KMS-11 (cell line): ENCODE measurements around the gene HK1.

Source experiments
- H2AFZ ChIP-seq: fragments of 200-600 bp; sonication (generic); 2 replicates; pipeline ENCODE4 v1.6.1; 2016; ENCODE audit warnings: antibody characterized with exemption, mixed run types, low read depth
- H3K27ac ChIP-seq: fragments of 200-600 bp; sonication (generic); 2 replicates; pipeline ENCODE4 v1.6.1; 2016; ENCODE audit warnings: mild to moderate bottlenecking, mixed run types
- H3K27me3 ChIP-seq: fragments of 200-600 bp; sonication (generic); 2 replicates; pipeline ENCODE4 v1.6.1; 2017; ENCODE audit warnings: mild to moderate bottlenecking, low read depth, mixed run types, moderate library complexity; ENCODE audit not compliant: insufficient read depth
- H3K36me3 ChIP-seq: fragments of 200-600 bp; sonication (generic); 2 replicates; pipeline ENCODE4 v1.6.1; 2017; ENCODE audit warnings: mild to moderate bottlenecking, mixed run types; ENCODE audit not compliant: insufficient read depth
- H3K4me1 ChIP-seq: fragments of 200-600 bp; sonication (generic); 2 replicates; pipeline ENCODE4 v1.6.1; 2016; ENCODE audit warnings: mild to moderate bottlenecking, low read depth, mixed run types; ENCODE audit not compliant: poor library complexity, severe bottlenecking
- H3K4me2 ChIP-seq: fragments of 200-600 bp; sonication (generic); 2 replicates; pipeline ENCODE4 v1.7.0; 2016; ENCODE audit warnings: mild to moderate bottlenecking, mixed run types
- H3K4me3 ChIP-seq: fragments of 200-600 bp; sonication (generic); IDR thresholded peaks from 2 replicates; pipeline ENCODE4 v1.6.1; 2017; ENCODE audit warnings: low read depth, low read length, mixed read lengths; ENCODE audit not compliant: insufficient read depth
- H3K79me2 ChIP-seq: fragments of 200-600 bp; sonication (generic); 2 replicates; pipeline ENCODE4 v1.6.1; 2016; ENCODE audit warnings: low read depth, mixed run types; ENCODE audit not compliant: insufficient read depth
- H3K9ac ChIP-seq: fragments of 200-600 bp; sonication (generic); 2 replicates; pipeline ENCODE4 v1.6.1; 2016; ENCODE audit warnings: mild to moderate bottlenecking, mixed run types
- H4K20me1 ChIP-seq: fragments of 200-600 bp; sonication (generic); 2 replicates; pipeline ENCODE4 v1.6.1; 2016; ENCODE audit warnings: mild to moderate bottlenecking, mixed run types; ENCODE audit not compliant: insufficient read depth
- TF ChIP-seq, protein P1 (sequence below): fragments of 200-600 bp; sonication (generic); conservative IDR thresholded peaks from 2 replicates; pipeline ENCODE4 v1.6.1; 2017; ENCODE audit warnings: low read depth, mild to moderate bottlenecking, antibody characterized with exemption, low read length, moderate library complexity, mixed read lengths

Gene HK1

GRCh38 chr10:69414036-69415018 is 136.0 kb downstream of the HK1 start:
- H3K79me2 ChIP-seq: no peaks in the 10 kb centered on the region
- peaks cover 4% of the 10 kb centered on the region for H3K4me1 ChIP-seq
- TF ChIP-seq, protein P1, sequence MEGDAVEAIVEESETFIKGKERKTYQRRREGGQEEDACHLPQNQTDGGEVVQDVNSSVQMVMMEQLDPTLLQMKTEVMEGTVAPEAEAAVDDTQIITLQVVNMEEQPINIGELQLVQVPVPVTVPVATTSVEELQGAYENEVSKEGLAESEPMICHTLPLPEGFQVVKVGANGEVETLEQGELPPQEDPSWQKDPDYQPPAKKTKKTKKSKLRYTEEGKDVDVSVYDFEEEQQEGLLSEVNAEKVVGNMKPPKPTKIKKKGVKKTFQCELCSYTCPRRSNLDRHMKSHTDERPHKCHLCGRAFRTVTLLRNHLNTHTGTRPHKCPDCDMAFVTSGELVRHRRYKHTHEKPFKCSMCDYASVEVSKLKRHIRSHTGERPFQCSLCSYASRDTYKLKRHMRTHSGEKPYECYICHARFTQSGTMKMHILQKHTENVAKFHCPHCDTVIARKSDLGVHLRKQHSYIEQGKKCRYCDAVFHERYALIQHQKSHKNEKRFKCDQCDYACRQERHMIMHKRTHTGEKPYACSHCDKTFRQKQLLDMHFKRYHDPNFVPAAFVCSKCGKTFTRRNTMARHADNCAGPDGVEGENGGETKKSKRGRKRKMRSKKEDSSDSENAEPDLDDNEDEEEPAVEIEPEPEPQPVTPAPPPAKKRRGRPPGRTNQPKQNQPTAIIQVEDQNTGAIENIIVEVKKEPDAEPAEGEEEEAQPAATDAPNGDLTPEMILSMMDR: no peak
- no peak overlapping the region for H3K27ac ChIP-seq
- H3K9ac ChIP-seq: no peak overlapping the region
- no peak overlapping the region for H2AFZ ChIP-seq
- no peaks in the 10 kb centered on the region for H4K20me1 ChIP-seq
- H3K4me2 ChIP-seq: no peak overlapping the region
- no peaks in the 10 kb centered on the region for H3K27me3 ChIP-seq
- no peaks in the 10 kb centered on the region for H3K36me3 ChIP-seq
- no peak overlapping the region for H3K4me3 ChIP-seq

- no peaks in the 10 kb centered on the region for H4K20me1 ChIP-seq
- no peaks in the 10 kb centered on the region for H3K79me2 ChIP-seq
- peaks cover 4% of the 10 kb centered on the region for H3K4me1 ChIP-seq
- no peaks in the 10 kb centered on the region for H3K27me3 ChIP-seq
- H3K36me3 ChIP-seq: no peaks in the 10 kb centered on the region
- H2AFZ ChIP-seq: no peak overlapping the region
- no peak overlapping the region for H3K4me3 ChIP-seq
- TF ChIP-seq, protein P1: no peak
- no peak overlapping the region for H3K9ac ChIP-seq
- H3K27ac ChIP-seq: no peak overlapping the region
- H3K4me2 ChIP-seq: no peak overlapping the region
These were observed 136.8 kb downstream of the HK1 start for GRCh38 chr10:69415049-69415448.

DNA sequence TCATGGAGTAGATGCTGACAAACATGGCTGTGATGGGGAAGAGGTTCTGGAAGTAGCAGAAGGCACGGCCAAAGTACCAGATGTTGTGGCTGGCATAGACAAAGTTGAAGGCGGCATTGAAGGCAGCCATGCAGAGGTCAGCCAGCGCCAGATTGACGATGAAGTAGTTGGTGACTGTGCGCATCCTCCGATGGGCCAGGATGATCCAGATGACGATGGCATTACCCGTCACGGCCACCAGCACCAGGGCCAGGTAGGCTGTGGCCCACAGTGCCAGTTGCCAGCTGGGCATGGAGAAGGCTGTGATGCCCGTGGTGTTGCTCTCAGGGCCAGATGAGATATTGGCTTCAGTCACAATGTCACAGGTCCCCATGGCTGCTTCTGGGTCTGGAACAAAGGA is 137.7 kb downstream of the HK1 start:
- Histone ChIP-seq H3K27ac (no peak overlapping the region), H3K4me1 (peaks cover 4% of the 10 kb centered on the region), H3K4me2 (no peak overlapping the region), H3K27me3 (no peaks in the 10 kb centered on the region), H3K9ac (no peak overlapping the region), H3K79me2 (no peaks in the 10 kb centered on the region), H4K20me1 (no peaks in the 10 kb centered on the region), H2AFZ (no peak overlapping the region), H3K36me3 (no peaks in the 10 kb centered on the region), H3K4me3 (no peak overlapping the region)
- TF ChIP-seq, protein P1: no peak

GRCh38 chr10:69416695-69417094 is 138.4 kb downstream of the HK1 start, which contains the start of gene TACR2:
Gene TACR2 (minus strand): TSS chr10:69416918. CDS start chr10:69416323, 595 bp downstream.
- no peaks in the 10 kb centered on the region for H3K79me2 ChIP-seq
- no peaks in the 10 kb centered on the region for H3K27me3 ChIP-seq
- no peak within 1 kb of the TSS for H3K9ac ChIP-seq
- TF ChIP-seq, protein P1: no peak
- peaks cover 4% of the 10 kb centered on the region for H3K4me1 ChIP-seq
- H3K4me2 ChIP-seq: no peak within 1 kb of the TSS
- H2AFZ ChIP-seq: no peak within 1 kb of the TSS
- no peaks in the 10 kb centered on the region for H3K36me3 ChIP-seq
- no peaks in the 10 kb centered on the region for H4K20me1 ChIP-seq
- no peak within 1 kb of the TSS for H3K4me3 ChIP-seq
- no peak within 1 kb of the TSS for H3K27ac ChIP-seq
